Measurements from ENCODE around the gene MRPL2. TPM values are rescaled to one million over a fixed set of nuclear protein-coding genes. Genes with fewer than 3 reads are reported as not detected.

MRPL2 gene
- total RNA-seq, 1 donor from 2014 or later: 38.6 TPM

DNA sequence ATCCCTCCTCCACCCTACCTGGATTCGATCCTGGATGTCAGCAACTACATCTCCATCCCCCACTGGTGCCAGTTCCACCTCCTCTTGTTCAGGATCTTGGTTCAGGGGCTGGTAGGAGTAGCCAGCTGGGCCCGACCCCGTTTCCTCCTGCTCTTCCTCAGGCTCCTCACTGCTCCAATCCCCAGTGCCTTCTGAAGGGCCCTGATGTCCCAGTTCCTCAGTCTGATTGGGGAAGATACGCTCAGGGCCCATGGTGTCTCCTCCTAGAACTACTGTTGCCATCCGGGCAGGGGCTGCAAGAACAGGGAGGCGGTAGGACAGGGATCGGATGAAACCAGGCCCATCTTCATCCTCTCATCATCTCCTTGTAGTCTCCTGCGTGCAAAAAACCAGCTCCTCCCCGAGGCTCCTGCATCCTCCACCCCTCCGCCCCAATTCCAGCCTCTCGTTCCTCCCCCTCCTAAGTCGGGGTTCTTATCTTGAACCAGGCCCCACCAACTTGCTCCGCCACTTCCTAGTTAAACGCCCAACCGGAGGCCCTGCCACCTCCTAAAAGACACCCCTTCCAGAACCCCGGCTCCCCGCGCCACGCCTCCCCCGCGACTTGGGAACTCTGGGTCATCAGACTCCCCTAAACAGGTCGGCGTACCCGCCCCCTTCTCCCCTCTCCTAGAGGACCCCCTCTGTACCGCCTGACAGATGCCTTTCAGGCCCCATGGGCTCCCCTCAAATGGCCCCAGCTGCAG lies 46.0 kb downstream of the MRPL2 start:
- no peak for TF ChIP-seq CTCF (IDR thresholded peaks at IDR 0.05; ENCODE audit: insufficient read depth, low read length, poor library complexity, severe bottlenecking)
- DNase-seq (ENCODE audit: low read depth): no peak
- H3K4me3 ChIP-seq (ENCODE audit: low read depth, low read length): peak overlapping the region; percentile 66
- no peaks in the 10 kb centered on the region for H3K27me3 ChIP-seq (ENCODE audit: control insufficient read depth, insufficient read depth, low read length)
- H3K36me3 ChIP-seq (ENCODE audit: control insufficient read depth, insufficient read depth, low read length): peaks cover 6% of the 10 kb centered on the region

DNA sequence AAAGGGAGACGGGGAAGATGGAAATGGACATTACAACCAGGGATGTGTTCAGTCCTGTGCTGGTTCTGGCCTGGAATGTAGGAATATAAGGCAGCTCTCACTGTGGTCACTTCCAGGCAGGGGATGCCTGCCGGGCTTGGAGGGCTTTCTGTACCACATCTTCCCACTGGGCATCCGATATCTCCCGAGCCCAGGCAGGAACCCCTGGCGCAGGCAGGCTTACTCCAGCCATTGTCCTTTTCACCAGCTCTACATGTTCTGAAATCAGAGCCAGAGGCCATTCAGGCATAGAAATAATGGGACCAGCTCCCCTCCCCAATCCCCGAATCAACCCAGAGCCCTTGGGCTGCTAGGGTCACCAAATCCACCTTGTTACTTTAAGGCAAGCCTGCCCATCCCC lies 46.9 kb downstream of the MRPL2 start:
- no peak for DNase-seq (ENCODE audit: low read depth)
- Histone ChIP-seq H3K36me3 (ENCODE audit: control insufficient read depth, insufficient read depth, low read length) (peaks cover 5% of the 10 kb centered on the region), H3K27me3 (ENCODE audit: control insufficient read depth, insufficient read depth, low read length) (no peaks in the 10 kb centered on the region), H3K4me3 (ENCODE audit: low read depth, low read length) (no peak overlapping the region)
- no peak for TF ChIP-seq CTCF (IDR thresholded peaks at IDR 0.05; ENCODE audit: insufficient read depth, low read length, poor library complexity, severe bottlenecking)

DNA sequence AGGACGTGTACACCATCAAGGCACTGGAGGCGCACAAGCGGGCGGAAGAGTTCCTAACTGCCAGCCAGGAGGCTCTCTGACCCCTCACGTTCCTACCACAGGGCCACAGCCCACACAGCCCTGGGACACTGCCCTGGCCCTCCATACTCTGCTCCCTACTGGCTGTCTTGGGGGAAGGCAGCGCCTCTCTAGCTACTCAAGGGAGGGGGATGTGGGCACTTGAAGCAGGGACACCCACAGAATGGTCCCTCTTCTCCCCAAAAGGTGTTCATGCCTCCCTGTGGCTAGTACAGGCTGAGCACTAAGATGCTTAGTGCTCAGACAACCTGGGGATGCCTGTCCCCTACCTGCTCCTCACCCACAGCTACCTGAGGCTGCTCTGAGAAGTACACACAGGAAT lies 48.0 kb downstream of the MRPL2 start:
- no peak overlapping the region for H3K4me3 ChIP-seq (ENCODE audit: low read depth, low read length)
- no peaks in the 10 kb centered on the region for H3K27me3 ChIP-seq (ENCODE audit: control insufficient read depth, insufficient read depth, low read length)
- TF ChIP-seq CTCF (IDR thresholded peaks at IDR 0.05; ENCODE audit: insufficient read depth, low read length, poor library complexity, severe bottlenecking): no peak
- peaks cover 5% of the 10 kb centered on the region for H3K36me3 ChIP-seq (ENCODE audit: control insufficient read depth, insufficient read depth, low read length)
- no peak for DNase-seq (ENCODE audit: low read depth)

DNA sequence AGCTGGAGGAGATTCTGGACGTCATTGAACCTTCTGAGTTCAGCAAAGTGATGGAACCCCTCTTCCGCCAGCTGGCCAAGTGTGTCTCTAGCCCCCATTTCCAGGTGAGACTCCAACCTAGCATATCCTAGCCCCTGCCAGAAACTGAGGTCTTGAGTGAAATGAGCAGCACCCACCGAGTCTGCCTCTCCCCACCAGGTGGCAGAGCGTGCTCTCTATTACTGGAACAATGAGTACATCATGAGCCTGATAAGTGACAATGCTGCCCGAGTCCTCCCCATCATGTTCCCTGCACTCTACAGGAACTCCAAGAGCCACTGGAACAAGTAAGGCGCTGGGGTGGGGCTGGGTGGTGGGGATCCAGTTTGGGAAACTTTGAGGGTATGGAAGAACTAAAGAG lies 50.1 kb downstream of the MRPL2 start:
- Histone ChIP-seq H3K36me3 (ENCODE audit: control insufficient read depth, insufficient read depth, low read length) (peaks cover 5% of the 10 kb centered on the region), H3K4me3 (ENCODE audit: low read depth, low read length) (no peak overlapping the region), H3K27me3 (ENCODE audit: control insufficient read depth, insufficient read depth, low read length) (no peaks in the 10 kb centered on the region)
- peak; percentile 53 for TF ChIP-seq CTCF (IDR thresholded peaks at IDR 0.05; ENCODE audit: insufficient read depth, low read length, poor library complexity, severe bottlenecking)
- DNase-seq (ENCODE audit: low read depth): no peak

DNA sequence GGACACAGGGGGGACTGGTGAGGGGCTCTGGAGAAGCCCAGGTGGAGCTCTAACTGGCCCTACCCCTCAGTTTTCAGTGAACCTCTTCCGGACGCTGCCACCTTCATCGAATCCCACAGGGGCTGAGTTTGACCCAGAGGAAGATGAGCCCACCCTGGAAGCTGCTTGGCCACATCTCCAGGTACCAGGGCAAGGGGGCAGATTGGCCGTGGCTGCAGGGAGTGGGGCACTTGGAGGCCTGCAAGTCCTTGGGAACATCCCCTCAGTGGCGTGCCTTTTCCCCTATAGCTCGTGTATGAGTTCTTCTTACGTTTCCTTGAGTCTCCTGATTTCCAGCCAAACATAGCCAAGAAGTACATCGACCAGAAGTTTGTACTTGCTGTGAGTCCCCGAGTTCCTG lies 52.1 kb downstream of the MRPL2 start:
- no peak overlapping the region for H3K4me3 ChIP-seq (ENCODE audit: low read depth, low read length)
- TF ChIP-seq CTCF (IDR thresholded peaks at IDR 0.05; ENCODE audit: insufficient read depth, low read length, poor library complexity, severe bottlenecking): no peak
- no peaks in the 10 kb centered on the region for H3K27me3 ChIP-seq (ENCODE audit: control insufficient read depth, insufficient read depth, low read length)
- no peak for DNase-seq (ENCODE audit: low read depth)
- H3K36me3 ChIP-seq (ENCODE audit: control insufficient read depth, insufficient read depth, low read length): peaks cover 7% of the 10 kb centered on the region

- Histone ChIP-seq H3K27me3 (ENCODE audit: control insufficient read depth, insufficient read depth, low read length) (no peaks in the 10 kb centered on the region), H3K4me3 (ENCODE audit: low read depth, low read length) (no peak overlapping the region), H3K36me3 (ENCODE audit: control insufficient read depth, insufficient read depth, low read length) (peaks cover 7% of the 10 kb centered on the region)
- no peak for TF ChIP-seq CTCF (IDR thresholded peaks at IDR 0.05; ENCODE audit: insufficient read depth, low read length, poor library complexity, severe bottlenecking)
- no peak for DNase-seq (ENCODE audit: low read depth)
Measured at GRCh38 chr6:43006251-43006650, 53.0 kb downstream of the MRPL2 start.
